ENCODE results near the gene SYT17. TPM values are rescaled to one million over a fixed set of nuclear protein-coding genes. Genes with fewer than 3 reads are reported as not detected.

Gene SYT17
- total RNA-seq, 1 experiment from 2014 or later: 0.29 TPM

DNA sequence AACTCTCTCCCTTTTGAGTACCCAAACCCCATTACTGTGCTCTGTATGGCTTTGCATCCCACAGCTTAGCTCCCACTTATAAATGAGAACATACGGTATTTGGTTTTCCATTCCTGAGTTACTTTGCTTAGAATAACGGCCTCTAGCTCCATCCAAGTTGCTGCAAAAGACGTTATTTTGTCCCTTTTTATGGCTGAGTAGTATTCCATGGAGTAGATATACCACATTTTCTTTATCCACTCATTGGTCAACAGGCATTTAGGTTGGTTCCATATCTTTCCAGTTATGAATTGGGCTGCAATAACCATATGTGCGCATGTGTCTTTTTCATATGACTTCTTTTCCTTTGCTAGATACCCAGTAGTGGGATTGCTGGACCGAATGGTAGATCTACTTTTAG lies 19.9 kb upstream of the SYT17 start:
- Histone ChIP-seq H3K27me3 (replicated peaks) (no peaks in the 10 kb centered on the region), H3K4me1 (replicated peaks) (peaks cover 9% of the 10 kb centered on the region), H3K4me3 (no peak overlapping the region), H3K27ac (no peak overlapping the region), H3K36me3 (no peaks in the 10 kb centered on the region), H3K9me3 (replicated peaks) (no peaks in the 10 kb centered on the region)
- DNase-seq (ENCODE audit: low read depth in 1 of 2, low spot score in 2 of 2): no peak

- H3K4me1 ChIP-seq (replicated peaks): peaks cover 9% of the 10 kb centered on the region
- no peak overlapping the region for H3K4me3 ChIP-seq
- H3K36me3 ChIP-seq: no peaks in the 10 kb centered on the region
- no peaks in the 10 kb centered on the region; the same call in 1 of the 2 replicates for H3K9me3 ChIP-seq (replicated peaks)
- no peak overlapping the region for H3K27ac ChIP-seq
- no peak for DNase-seq (ENCODE audit: low read depth in 1 of 2, low spot score in 2 of 2)
- peaks cover 4% of the 10 kb centered on the region; the same call in 1 of the 2 replicates for H3K27me3 ChIP-seq (replicated peaks)
Measured at GRCh38 chr16:19151310-19151709, 16.7 kb upstream of the SYT17 start.

GRCh38 chr16:19152042-19152441 lies 16.0 kb upstream of the SYT17 start:
- Histone ChIP-seq H3K4me3 (no peak overlapping the region), H3K4me1 (replicated peaks) (peaks cover 9% of the 10 kb centered on the region), H3K36me3 (no peaks in the 10 kb centered on the region), H3K27ac (no peak overlapping the region), H3K9me3 (replicated peaks) (no peaks in the 10 kb centered on the region; the same call in 1 of the 2 replicates), H3K27me3 (replicated peaks) (peaks cover 4% of the 10 kb centered on the region; the same call in 1 of the 2 replicates)
- DNase-seq (ENCODE audit: low read depth in 1 of 2, low spot score in 2 of 2): no peak

GRCh38 chr16:19153876-19154275 lies 14.2 kb upstream of the SYT17 start:
- H3K27me3 ChIP-seq (replicated peaks): peaks cover 4% of the 10 kb centered on the region; the same call in 1 of the 2 replicates
- H3K36me3 ChIP-seq: no peaks in the 10 kb centered on the region
- peaks cover 9% of the 10 kb centered on the region for H3K4me1 ChIP-seq (replicated peaks)
- no peak for DNase-seq (ENCODE audit: low read depth in 1 of 2, low spot score in 2 of 2)
- no peak overlapping the region for H3K4me3 ChIP-seq
- no peak overlapping the region for H3K27ac ChIP-seq
- no peaks in the 10 kb centered on the region; the same call in 1 of the 2 replicates for H3K9me3 ChIP-seq (replicated peaks)

- Histone ChIP-seq H3K4me3 (no peak overlapping the region), H3K27me3 (replicated peaks) (no peaks in the 10 kb centered on the region), H3K36me3 (no peaks in the 10 kb centered on the region), H3K9me3 (replicated peaks) (no peaks in the 10 kb centered on the region), H3K4me1 (replicated peaks) (0 out of 2 replicates have a peak, but pooled peaks cover 5% of the 10 kb centered on the region), H3K27ac (no peak overlapping the region)
- no peak for DNase-seq (ENCODE audit: low read depth in 1 of 2, low spot score in 2 of 2)
Measured at GRCh38 chr16:19162085-19162484, 6.0 kb upstream of the SYT17 start.

- Histone ChIP-seq H3K27me3 (replicated peaks) (peaks cover 4% of the 10 kb centered on the region), H3K36me3 (no peaks in the 10 kb centered on the region), H3K27ac (no peak overlapping the region), H3K4me1 (replicated peaks) (peaks cover 11% of the 10 kb centered on the region), H3K9me3 (replicated peaks) (no peaks in the 10 kb centered on the region), H3K4me3 (no peak overlapping the region)
- DNase-seq (ENCODE audit: low read depth in 1 of 2, low spot score in 2 of 2): no peak
Measured at GRCh38 chr16:19163215-19163614, 4.8 kb upstream of the SYT17 start.

DNA sequence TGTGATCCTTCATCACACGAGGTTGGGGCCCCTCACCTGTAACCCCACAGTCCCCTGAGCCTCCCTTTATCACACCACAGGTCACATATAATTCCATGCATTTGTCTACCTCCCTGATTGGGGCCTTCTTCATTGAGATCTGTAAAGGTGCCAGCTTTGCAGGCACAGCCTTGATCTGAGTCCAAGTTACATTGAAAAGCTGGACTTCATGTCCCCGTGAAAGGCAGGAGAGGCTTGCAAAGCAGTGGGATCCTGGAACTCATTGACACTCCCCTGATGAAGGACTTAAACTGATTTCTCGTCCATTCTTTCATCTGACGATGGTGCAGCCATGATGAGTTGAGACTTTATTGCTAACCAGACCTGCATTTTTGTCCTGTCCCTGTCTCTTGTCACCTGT lies 3.8 kb upstream of the SYT17 start:
- Histone ChIP-seq H3K27ac (no peak overlapping the region), H3K4me3 (no peak overlapping the region), H3K36me3 (no peaks in the 10 kb centered on the region), H3K4me1 (replicated peaks) (peaks cover 19% of the 10 kb centered on the region), H3K9me3 (replicated peaks) (no peaks in the 10 kb centered on the region), H3K27me3 (replicated peaks) (peaks cover 13% of the 10 kb centered on the region)
- no peak for DNase-seq (ENCODE audit: low read depth in 1 of 2, low spot score in 2 of 2)

DNA sequence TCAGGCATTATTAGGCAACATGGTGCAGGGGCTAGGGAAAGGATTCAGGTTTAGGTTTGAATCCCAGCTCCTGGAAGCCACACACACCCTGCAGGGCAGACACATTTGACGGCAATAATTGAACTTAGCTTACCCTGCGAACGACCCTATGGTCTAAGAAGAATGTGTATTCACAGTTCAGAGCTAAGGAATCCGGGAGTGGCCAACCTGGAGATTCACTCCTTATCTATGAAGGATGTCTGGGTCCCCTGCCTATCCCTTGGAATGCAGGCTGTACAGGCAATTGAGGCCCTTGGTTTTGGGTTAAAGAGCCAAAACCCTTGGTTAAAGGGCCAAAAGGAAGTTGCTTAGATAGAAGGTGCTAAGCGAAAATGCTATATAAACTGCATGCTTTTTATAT lies 2.9 kb upstream of the SYT17 start:
- Histone ChIP-seq H3K9me3 (replicated peaks) (no peaks in the 10 kb centered on the region), H3K36me3 (no peaks in the 10 kb centered on the region), H3K4me3 (no peak overlapping the region), H3K27ac (no peak overlapping the region), H3K4me1 (replicated peaks) (peaks cover 19% of the 10 kb centered on the region), H3K27me3 (replicated peaks) (peaks cover 21% of the 10 kb centered on the region)
- no peak for DNase-seq (ENCODE audit: low read depth in 1 of 2, low spot score in 2 of 2)

DNA sequence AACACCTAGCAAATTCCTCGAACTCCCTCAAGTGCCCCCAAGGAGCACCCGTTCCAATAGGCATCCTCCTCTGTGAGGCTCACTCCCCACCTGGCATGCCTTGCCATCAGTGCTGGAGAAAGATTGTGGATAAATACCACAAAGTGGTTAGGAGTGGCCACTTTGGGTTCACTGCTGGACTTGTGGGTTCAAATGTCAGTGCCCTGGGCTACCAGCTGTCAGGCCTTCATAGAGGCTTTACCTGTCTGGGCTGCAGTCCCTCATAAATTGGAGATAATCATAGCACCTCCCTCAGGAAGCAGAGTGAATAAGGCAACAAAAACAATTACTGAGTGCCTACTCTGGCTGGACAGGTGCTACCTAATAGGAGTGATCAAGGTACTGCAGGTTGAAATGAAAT lies 1.5 kb upstream of the SYT17 start:
- DNase-seq (ENCODE audit: low read depth in 1 of 2, low spot score in 2 of 2): no peak
- no peak overlapping the region for H3K27ac ChIP-seq

GRCh38 chr16:19168371-19169081 lies 486 bp downstream of the SYT17 start:
- Histone ChIP-seq H3K4me3 (peak overlapping the region; percentile 37), H3K36me3 (no peaks in the 10 kb centered on the region), H3K27ac (no peak overlapping the region), H3K4me1 (replicated peaks) (peaks cover 19% of the 10 kb centered on the region), H3K27me3 (replicated peaks) (peaks cover 27% of the 10 kb centered on the region), H3K9me3 (replicated peaks) (no peaks in the 10 kb centered on the region)
- peak in 1 of 2 experiments; percentile 23 for DNase-seq (ENCODE audit: low read depth in 1 of 2, low spot score in 2 of 2)

More for the DNA sequence above, 1.5 kb upstream of the SYT17 start:
- Histone ChIP-seq H3K27me3 (replicated peaks) (peaks cover 24% of the 10 kb centered on the region), H3K9me3 (replicated peaks) (no peaks in the 10 kb centered on the region), H3K4me1 (replicated peaks) (peaks cover 19% of the 10 kb centered on the region), H3K4me3 (no peak overlapping the region), H3K36me3 (no peaks in the 10 kb centered on the region)

DNA sequence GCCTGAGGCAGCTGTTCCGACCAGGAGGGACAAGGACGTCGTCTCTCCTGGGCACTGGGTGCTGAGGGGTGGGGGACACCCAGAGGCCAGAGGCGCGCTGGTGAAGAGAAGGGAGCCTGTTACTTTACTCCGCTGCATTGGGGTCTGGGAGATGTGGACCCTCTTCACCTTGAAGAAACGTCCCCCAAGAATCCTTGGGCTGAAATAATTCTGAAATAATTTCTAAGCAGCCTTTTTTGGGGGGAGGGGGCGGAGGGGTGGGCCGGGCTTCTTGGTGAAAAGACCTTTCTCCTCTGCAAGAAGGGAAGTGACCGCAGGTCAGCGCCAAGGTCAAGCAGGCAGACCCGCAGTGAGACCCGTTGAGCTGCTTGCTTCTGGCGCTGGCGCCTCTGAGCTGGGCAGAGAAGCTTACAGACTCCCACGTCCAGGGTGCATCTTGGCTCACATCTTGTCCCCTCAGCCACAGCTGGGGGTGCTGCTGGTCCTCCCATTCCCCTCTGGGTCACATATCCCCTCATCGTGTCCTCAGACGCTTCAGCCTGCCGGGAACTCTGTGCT lies 1.1 kb downstream of the SYT17 start:
- Histone ChIP-seq H3K27ac (no peak overlapping the region), H3K4me1 (replicated peaks) (peaks cover 19% of the 10 kb centered on the region), H3K36me3 (no peaks in the 10 kb centered on the region), H3K27me3 (replicated peaks) (peaks cover 27% of the 10 kb centered on the region), H3K9me3 (replicated peaks) (no peaks in the 10 kb centered on the region), H3K4me3 (no peak overlapping the region)
- no peak for DNase-seq (ENCODE audit: low read depth in 1 of 2, low spot score in 2 of 2)

GRCh38 chr16:19170043-19170655 lies 2.1 kb downstream of the SYT17 start:
- Histone ChIP-seq H3K27ac (no peak overlapping the region), H3K9me3 (replicated peaks) (no peaks in the 10 kb centered on the region), H3K4me3 (no peak overlapping the region), H3K27me3 (replicated peaks) (peaks cover 27% of the 10 kb centered on the region), H3K4me1 (replicated peaks) (peaks cover 17% of the 10 kb centered on the region), H3K36me3 (no peaks in the 10 kb centered on the region)
- no peak for DNase-seq (ENCODE audit: low read depth in 1 of 2, low spot score in 2 of 2)

GRCh38 chr16:19172098-19172780 lies 4.2 kb downstream of the SYT17 start:
- H3K27me3 ChIP-seq (replicated peaks): peaks cover 27% of the 10 kb centered on the region
- peaks cover 14% of the 10 kb centered on the region for H3K4me1 ChIP-seq (replicated peaks)
- no peak for DNase-seq (ENCODE audit: low read depth in 1 of 2, low spot score in 2 of 2)
- no peak overlapping the region for H3K4me3 ChIP-seq
- H3K27ac ChIP-seq: no peak overlapping the region
- no peaks in the 10 kb centered on the region for H3K36me3 ChIP-seq
- no peaks in the 10 kb centered on the region for H3K9me3 ChIP-seq (replicated peaks)

DNA sequence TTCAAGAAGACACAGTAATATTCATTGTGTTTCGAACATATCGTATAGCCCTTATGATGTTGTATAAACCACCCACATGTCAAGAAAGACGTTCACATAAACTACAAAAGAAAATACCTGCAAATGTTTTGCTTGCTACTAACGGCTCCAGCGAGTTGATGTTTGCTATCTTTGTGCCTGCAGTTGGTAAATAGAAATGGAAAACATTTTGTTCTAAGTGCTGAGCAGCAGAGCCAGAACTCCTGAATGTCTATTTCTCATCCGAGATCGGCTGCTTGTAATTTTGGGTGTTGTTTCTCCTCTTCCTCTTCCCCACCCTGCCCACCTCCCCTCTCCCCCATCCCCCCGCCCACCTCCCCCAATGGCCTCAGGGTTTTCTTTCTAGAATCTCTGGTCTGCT lies 5.0 kb downstream of the SYT17 start:
- no peak overlapping the region for H3K27ac ChIP-seq
- no peak for DNase-seq (ENCODE audit: low read depth in 1 of 2, low spot score in 2 of 2)
- no peaks in the 10 kb centered on the region for H3K36me3 ChIP-seq
- H3K9me3 ChIP-seq (replicated peaks): no peaks in the 10 kb centered on the region
- peaks cover 9% of the 10 kb centered on the region for H3K4me1 ChIP-seq (replicated peaks)
- peaks cover 25% of the 10 kb centered on the region for H3K27me3 ChIP-seq (replicated peaks)
- H3K4me3 ChIP-seq: no peak overlapping the region

Measured in SJSA1 (cell line).